ENCODE data around the gene SLC16A11.

DNA sequence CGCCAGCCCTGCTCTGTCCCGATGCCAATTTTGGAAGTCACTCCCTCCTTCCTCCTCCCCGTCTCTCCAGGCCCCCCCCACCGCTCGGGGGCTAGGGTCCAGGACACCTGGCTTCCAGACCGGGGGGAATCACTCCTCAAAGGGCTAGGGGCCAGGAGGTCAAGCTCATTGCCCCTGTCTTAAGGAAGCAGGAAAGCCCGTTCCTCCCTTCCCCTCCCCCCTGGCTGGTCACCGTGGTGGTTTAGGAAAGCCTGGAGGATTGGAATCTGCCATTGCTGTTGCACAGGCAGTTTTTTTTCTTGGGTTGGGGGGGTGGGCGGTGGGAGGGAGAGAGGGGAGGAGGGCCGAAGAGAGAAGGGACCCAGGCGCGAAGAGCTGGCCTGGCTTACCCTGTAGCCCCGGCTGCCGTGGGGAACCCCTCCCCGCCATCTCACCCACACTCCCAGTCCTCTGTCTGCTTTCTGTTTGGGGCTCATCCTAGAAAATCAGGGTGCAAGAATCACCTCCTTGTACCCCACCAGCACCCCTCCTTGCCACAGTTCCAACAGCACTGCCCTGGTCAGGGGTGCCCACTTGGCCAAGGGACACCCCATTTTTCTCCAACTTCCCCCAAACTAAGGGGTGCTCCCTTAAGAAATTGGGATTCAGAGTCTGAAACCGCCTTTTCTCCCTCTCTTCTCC lies 23.9 kb downstream of the SLC16A11 start:
- TF ChIP-seq POLR2A (IDR thresholded peaks at IDR 0.05; ENCODE audit: low read length), result no peak
- no peak for TF ChIP-seq GATA1 (IDR thresholded peaks at IDR 0.05; ENCODE audit: low read depth, low read length)

Measured in erythroblast (primary cell).